Neural cell (in vitro differentiated cells): ENCODE measurements around the gene IPO9. TPM values are rescaled to one million over a fixed set of nuclear protein-coding genes. Genes with fewer than 3 reads are reported as not detected.
A peak's percentile ranks its signal among the peaks of the same experiment; 100 is the strongest.

ENCODE experiments used
- H2AFZ ChIP-seq: fragments of 200-600, 300-800 bp; sonication (generic), shearing (Covaris generic); 2 replicates; pipeline ENCODE4 v1.6.0; 2014; ENCODE audit warnings: low read depth, mild to moderate bottlenecking, antibody characterized with exemption, low read length, moderate library complexity
- H3F3A ChIP-seq: fragments of 200-600 bp; shearing (Covaris generic); 2 replicates; pipeline ENCODE4 v1.6.1; 2016; ENCODE audit warnings: mild to moderate bottlenecking, moderate library complexity, mixed read lengths, antibody characterized with exemption, low read length; ENCODE audit not compliant: insufficient read depth, poor library complexity, severe bottlenecking
- H3K27ac ChIP-seq: fragments of 200-600, 300-800 bp; sonication (generic), shearing (Covaris generic); 2 replicates; pipeline ENCODE4 v1.5.1; 2014; ENCODE audit warnings: mild to moderate bottlenecking, low read length, moderate library complexity
- H3K27me3 ChIP-seq: fragments of 300-800, 200-600 bp; sonication (generic), shearing (Covaris generic); 2 replicates; pipeline ENCODE4 v1.6.0; 2014; ENCODE audit warnings: mild to moderate bottlenecking, low read depth, low read length, moderate library complexity; ENCODE audit not compliant: insufficient read depth
- H3K36me3 ChIP-seq: fragments of 300-800, 200-600 bp; sonication (generic), shearing (Covaris generic); 2 replicates; pipeline ENCODE4 v1.5.1; 2014; ENCODE audit warnings: mild to moderate bottlenecking, antibody characterized with exemption, low read length, moderate library complexity; ENCODE audit not compliant: insufficient read depth
- H3K4me2 ChIP-seq: fragments of 300-800, 200-600 bp; sonication (generic), shearing (Covaris generic); 2 replicates; pipeline ENCODE4 v1.6.0; 2014; ENCODE audit warnings: mild to moderate bottlenecking, low read length
- H3K4me3 ChIP-seq: fragments of 300-800, 200-600 bp; sonication (generic), shearing (Covaris generic); 2 replicates; pipeline ENCODE4 v1.5.1; 2014; ENCODE audit warnings: mild to moderate bottlenecking, low read length, moderate library complexity
- H3K79me2 ChIP-seq: fragments of 200-600 bp; shearing (Covaris generic); replicated peaks from 2 replicates; pipeline ENCODE4 v1.6.0; 2014; ENCODE audit warnings: mild to moderate bottlenecking, low read length, moderate library complexity; ENCODE audit not compliant: insufficient read depth
- H3K9ac ChIP-seq: fragments of 300-800, 200-600 bp; sonication (generic), shearing (Covaris generic); 2 replicates; pipeline ENCODE4 v1.6.1; 2016; ENCODE audit warnings: mild to moderate bottlenecking, low read length, mixed read lengths
- H3K9me2 ChIP-seq: fragments of 200-600 bp; shearing (Covaris generic); 2 replicates; pipeline ENCODE4 v1.6.1; 2016; ENCODE audit warnings: mild to moderate bottlenecking, low read length, mixed read lengths; ENCODE audit not compliant: insufficient read depth
- H3K9me3 ChIP-seq: fragments of 200-600, 300-800 bp; sonication (generic), shearing (Covaris generic); 2 replicates; pipeline ENCODE4 v1.6.1; 2016; ENCODE audit warnings: mild to moderate bottlenecking, mixed run types, low read length, moderate library complexity, mixed read lengths
- H4K20me1 ChIP-seq: fragments of 200-600 bp; shearing (Covaris generic); 2 replicates; pipeline ENCODE4 v1.6.1; 2016; ENCODE audit warnings: mild to moderate bottlenecking, mixed run types; ENCODE audit not compliant: insufficient read depth
- EP300 ChIP-seq: fragments of 450-650 bp; conservative IDR thresholded peaks from 2 replicates; pipeline ENCODE4 v1.6.1; 2014; ENCODE audit warnings: antibody characterized with exemption, mild to moderate bottlenecking, moderate library complexity; ENCODE audit not compliant: poor library complexity, severe bottlenecking
- EZH2 ChIP-seq: fragments of 200-600, 300-800 bp; shearing (Covaris generic), sonication (generic); IDR thresholded peaks from 2 replicates; pipeline ENCODE4 v1.6.1; 2014; ENCODE audit warnings: antibody characterized with exemption, low read length, borderline replicate concordance, mild to moderate bottlenecking; ENCODE audit not compliant: insufficient read depth, poor library complexity, severe bottlenecking
- MXI1 ChIP-seq: fragments of 450-650 bp; conservative IDR thresholded peaks from 2 replicates; pipeline ENCODE4 v1.6.1; 2014; ENCODE audit warnings: antibody characterized with exemption, mild to moderate bottlenecking; ENCODE audit not compliant: poor library complexity, severe bottlenecking
- POLR2AphosphoS5 ChIP-seq: IDR thresholded peaks from 2 replicates; pipeline ENCODE4 v1.6.1; 2012
- RAD21 ChIP-seq: fragments of 450-650 bp; conservative IDR thresholded peaks from 2 replicates; pipeline ENCODE4 v1.6.1; 2014; ENCODE audit warnings: antibody characterized with exemption, mild to moderate bottlenecking, moderate library complexity
- SMC3 ChIP-seq: fragments of 450-650 bp; conservative IDR thresholded peaks from 2 replicates; pipeline ENCODE4 v1.6.1; 2014; ENCODE audit warnings: antibody characterized with exemption, mild to moderate bottlenecking, moderate library complexity; ENCODE audit not compliant: poor library complexity
- TAF1 ChIP-seq: IDR thresholded peaks from 2 replicates; pipeline ENCODE4 v1.6.1; 2012; ENCODE audit warnings: low read depth
- polyA plus RNA-seq: library from polyadenylated mRNA; depleted of rRNA; stranded (reverse); fragments of >200 nt; gene quantifications from 2 replicates; pipeline ENCODE4 v1.2.3, GENCODE V29; 2014
- TF ChIP-seq, protein P1 (sequence below): IDR thresholded peaks from 2 replicates; pipeline ENCODE4 v1.6.1; 2012; ENCODE audit warnings: borderline replicate concordance
- TF ChIP-seq, protein P2 (sequence below): fragments of 450-650 bp; IDR thresholded peaks from 2 replicates; pipeline ENCODE4 v1.5.1; 2014; ENCODE audit warnings: antibody characterized with exemption, mild to moderate bottlenecking, moderate library complexity; ENCODE audit not compliant: poor library complexity, severe bottlenecking

The IPO9 gene
- polyA plus RNA-seq, 1 donor from 2014 or later, result 45.0 TPM

DNA sequence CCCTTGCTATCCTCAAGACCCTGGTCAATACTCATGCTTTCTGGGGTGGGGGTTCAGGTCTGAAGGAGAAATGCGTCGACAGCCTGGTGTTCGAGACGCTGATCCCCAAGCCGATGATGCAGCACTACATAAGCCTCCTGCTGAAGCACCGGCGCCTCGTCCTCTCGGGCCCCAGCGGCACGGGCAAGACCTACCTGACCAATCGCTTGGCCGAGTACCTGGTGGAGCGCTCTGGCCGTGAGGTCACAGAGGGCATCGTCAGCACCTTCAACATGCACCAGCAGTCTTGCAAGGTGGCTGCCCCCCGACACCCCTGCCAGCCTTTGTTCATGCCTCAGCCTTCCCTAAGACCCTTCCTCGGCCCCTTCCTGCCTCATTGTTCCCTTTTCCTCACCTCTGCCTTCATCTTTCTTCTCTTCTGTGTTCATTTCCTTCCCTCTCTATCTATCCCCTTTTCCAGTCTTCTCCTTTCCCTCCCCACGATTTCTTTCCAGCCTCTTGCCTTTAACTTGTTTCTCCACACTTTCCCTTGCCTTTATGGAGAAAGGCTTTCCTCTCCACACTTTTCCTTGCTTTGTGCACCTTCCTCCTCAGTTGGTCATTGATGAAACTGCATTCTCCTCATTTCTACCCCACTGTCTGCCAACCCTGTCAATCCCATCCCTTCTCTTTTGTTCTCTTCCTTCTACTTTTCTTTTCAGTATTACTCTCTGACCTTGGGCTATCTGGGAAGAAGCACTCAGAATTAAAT, 18.3 kb upstream of the IPO9 start:
- no peak overlapping the region for H3K4me2 ChIP-seq
- no peak overlapping the region for H2AFZ ChIP-seq
- TF ChIP-seq POLR2AphosphoS5, result peak; percentile 12
- TF ChIP-seq MXI1, result no peak
- H4K20me1 ChIP-seq, result no peaks in the 10 kb centered on the region
- peaks cover 37% of the 10 kb centered on the region for H3K36me3 ChIP-seq
- no peaks in the 10 kb centered on the region for H3K9me2 ChIP-seq
- H3F3A ChIP-seq, result no peaks in the 10 kb centered on the region
- no peaks in the 10 kb centered on the region for H3K79me2 ChIP-seq
- no peaks in the 10 kb centered on the region for H3K9me3 ChIP-seq
- no peak overlapping the region for H3K9ac ChIP-seq
- no peaks in the 10 kb centered on the region for H3K27me3 ChIP-seq
- no peak overlapping the region for H3K4me3 ChIP-seq
- no peak overlapping the region for H3K27ac ChIP-seq

DNA sequence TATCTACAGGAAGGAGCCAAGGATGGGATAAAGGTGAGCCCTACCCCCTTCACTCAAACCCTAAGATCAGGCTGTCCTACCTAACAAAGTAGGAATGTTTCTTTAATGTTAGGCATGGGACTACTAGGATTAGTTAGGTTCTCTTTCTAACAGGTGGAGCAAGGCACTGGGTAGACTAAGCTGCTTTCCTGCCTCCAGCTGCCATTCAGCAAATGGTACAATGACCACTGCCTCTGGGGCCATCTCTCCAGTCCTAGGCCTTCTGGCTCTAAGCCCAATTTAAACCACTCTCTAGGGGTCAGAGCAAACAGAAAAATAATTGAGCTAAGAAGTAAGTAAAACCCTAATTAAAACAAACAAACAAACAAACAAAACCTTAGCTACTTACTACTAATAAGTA, 15.7 kb upstream of the IPO9 start:
- H4K20me1 ChIP-seq, result no peaks in the 10 kb centered on the region
- H3K9ac ChIP-seq, result no peak overlapping the region
- no peaks in the 10 kb centered on the region for H3K27me3 ChIP-seq
- no peak overlapping the region for H3K4me2 ChIP-seq
- no peak for TF ChIP-seq TAF1
- TF ChIP-seq SMC3, result no peak
- TF ChIP-seq RAD21, result no peak
- no peak for TF ChIP-seq POLR2AphosphoS5
- TF ChIP-seq, protein P1, sequence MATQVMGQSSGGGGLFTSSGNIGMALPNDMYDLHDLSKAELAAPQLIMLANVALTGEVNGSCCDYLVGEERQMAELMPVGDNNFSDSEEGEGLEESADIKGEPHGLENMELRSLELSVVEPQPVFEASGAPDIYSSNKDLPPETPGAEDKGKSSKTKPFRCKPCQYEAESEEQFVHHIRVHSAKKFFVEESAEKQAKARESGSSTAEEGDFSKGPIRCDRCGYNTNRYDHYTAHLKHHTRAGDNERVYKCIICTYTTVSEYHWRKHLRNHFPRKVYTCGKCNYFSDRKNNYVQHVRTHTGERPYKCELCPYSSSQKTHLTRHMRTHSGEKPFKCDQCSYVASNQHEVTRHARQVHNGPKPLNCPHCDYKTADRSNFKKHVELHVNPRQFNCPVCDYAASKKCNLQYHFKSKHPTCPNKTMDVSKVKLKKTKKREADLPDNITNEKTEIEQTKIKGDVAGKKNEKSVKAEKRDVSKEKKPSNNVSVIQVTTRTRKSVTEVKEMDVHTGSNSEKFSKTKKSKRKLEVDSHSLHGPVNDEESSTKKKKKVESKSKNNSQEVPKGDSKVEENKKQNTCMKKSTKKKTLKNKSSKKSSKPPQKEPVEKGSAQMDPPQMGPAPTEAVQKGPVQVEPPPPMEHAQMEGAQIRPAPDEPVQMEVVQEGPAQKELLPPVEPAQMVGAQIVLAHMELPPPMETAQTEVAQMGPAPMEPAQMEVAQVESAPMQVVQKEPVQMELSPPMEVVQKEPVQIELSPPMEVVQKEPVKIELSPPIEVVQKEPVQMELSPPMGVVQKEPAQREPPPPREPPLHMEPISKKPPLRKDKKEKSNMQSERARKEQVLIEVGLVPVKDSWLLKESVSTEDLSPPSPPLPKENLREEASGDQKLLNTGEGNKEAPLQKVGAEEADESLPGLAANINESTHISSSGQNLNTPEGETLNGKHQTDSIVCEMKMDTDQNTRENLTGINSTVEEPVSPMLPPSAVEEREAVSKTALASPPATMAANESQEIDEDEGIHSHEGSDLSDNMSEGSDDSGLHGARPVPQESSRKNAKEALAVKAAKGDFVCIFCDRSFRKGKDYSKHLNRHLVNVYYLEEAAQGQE, result no peak
- no peak for TF ChIP-seq MXI1
- TF ChIP-seq, protein P2, sequence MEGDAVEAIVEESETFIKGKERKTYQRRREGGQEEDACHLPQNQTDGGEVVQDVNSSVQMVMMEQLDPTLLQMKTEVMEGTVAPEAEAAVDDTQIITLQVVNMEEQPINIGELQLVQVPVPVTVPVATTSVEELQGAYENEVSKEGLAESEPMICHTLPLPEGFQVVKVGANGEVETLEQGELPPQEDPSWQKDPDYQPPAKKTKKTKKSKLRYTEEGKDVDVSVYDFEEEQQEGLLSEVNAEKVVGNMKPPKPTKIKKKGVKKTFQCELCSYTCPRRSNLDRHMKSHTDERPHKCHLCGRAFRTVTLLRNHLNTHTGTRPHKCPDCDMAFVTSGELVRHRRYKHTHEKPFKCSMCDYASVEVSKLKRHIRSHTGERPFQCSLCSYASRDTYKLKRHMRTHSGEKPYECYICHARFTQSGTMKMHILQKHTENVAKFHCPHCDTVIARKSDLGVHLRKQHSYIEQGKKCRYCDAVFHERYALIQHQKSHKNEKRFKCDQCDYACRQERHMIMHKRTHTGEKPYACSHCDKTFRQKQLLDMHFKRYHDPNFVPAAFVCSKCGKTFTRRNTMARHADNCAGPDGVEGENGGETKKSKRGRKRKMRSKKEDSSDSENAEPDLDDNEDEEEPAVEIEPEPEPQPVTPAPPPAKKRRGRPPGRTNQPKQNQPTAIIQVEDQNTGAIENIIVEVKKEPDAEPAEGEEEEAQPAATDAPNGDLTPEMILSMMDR, result no peak
- TF ChIP-seq EZH2, result no peak
- no peak for TF ChIP-seq EP300
- H3F3A ChIP-seq, result no peaks in the 10 kb centered on the region
- H3K4me3 ChIP-seq, result no peak overlapping the region
- H3K79me2 ChIP-seq, result no peaks in the 10 kb centered on the region
- no peak overlapping the region for H2AFZ ChIP-seq
- H3K9me3 ChIP-seq, result no peaks in the 10 kb centered on the region
- no peak overlapping the region for H3K27ac ChIP-seq
- peaks cover 39% of the 10 kb centered on the region for H3K36me3 ChIP-seq
- H3K9me2 ChIP-seq, result no peaks in the 10 kb centered on the region
